HG03571 (cell line): ENCODE measurements around the gene ADAMTS2.

Experiments used
- ATAC-seq: cut with Tn5 transposase; IDR thresholded peaks from one replicate; pipeline ENCODE4 v1.9.1; 2021; ENCODE audit not compliant: unreplicated experiment

Gene ADAMTS2

DNA sequence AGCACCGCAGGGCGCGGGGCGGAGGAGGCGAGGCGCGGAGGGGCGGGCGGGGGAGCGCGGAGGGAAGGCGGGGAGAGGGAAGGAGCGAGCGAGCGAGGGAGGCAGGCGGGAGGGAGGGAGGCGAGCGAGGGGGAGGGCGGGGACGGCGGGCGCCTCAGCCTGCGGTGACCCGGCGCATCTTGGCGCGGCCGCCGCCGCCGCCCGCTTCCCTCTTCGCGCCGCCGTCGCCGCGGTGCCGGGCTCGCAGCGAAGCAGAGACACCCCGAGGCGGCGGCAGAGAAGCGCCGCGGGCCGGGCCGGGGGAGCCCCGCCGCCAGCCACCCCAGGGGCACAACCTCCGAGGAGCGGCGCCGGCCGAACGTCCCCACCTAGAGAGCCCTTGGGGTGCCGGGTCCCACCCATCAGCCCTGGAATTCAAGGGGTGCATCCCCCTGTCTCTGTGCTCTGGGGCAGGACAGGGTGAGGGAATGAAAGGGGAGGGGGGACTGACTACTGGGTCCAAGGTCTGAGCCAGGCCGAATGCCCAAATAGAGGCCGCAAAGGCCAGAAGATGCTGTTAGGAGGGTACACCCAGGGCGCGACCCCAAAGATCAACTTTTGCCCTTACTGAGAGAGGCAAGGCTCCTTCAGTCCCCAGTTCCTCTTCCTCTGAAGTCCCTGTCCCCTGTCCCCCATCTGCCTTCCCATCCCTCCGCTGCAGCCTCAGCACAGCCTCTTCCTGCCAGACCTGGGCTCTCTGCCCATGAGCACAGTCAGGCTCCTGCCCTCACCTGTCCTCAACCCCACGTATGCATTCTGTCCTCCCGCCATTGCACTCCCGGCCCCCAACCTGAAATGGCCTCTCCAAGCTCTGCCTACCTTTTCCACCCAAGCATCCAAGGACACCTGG is at the start of gene ADAMTS2:
Gene ADAMTS2 (minus strand): TSS at position 29 of the 889 bp plus-strand sequence. CDS start 133 bp downstream, outside the sequence.
- no peak for ATAC-seq

DNA sequence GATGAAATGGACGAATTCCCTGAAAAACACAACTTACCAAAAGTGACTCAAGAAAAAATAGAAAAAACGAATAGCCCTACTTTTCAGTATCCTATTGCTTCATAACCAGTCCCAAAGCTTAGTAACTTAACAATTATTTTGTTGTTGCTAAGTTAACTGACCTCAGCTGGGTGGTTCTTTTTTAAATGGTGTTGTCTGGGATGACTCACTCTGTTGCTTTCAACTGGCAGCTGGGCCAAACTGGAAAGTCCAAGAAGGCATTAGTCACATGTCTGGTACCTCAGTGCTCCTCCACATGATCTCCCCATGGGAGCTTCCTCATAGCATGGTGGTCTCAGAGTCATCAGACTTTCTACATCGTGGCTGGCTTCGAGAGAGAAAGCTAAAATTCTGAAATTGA is 47.8 kb upstream of the ADAMTS2 start:
- no peak for ATAC-seq

DNA sequence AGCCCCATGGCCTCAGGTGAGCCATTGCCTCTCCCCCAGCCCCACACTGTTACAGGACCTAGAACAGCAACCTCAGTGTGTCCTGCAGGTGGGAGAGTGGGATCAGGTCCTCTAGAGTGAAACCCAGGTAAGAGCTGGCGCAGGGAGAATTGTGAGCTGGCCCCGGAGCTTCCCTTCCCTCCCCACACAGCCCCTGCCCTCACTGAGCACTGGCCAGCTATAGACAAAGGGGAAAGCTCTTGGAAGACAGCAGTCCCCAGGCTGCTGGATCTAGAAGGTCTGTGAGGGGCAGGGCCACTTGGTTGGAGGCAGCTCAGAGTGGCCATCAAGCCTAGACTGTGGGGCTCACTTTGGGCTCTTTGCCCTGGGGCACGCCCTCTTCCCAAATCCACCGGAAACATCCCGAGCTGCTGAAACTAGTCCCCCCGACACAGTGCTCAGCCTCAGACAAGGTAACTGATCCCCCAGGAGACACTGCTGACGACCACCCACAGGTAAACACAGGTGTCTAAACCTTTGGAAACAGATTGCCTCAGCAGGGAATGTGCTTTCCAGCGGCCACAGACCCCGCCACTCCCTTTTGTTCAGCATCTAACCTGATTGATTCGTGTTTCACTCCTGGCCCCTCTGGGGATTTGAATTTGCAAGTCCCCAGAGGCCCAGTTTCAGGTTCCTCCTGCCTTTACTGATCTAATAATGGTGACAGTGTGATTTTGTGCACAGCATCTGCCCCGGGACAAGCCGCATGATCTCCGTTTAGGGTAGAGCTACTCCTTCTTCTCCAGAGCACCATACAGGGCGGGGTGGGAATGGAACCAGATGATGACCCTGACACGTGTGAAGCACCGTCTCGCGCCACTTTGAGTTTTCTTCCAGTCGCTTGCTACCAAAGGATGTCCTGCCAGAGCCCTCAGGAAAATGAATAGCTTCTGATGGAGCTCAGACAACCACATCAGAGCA is 42.2 kb upstream of the ADAMTS2 start:
- ATAC-seq: no peak

DNA sequence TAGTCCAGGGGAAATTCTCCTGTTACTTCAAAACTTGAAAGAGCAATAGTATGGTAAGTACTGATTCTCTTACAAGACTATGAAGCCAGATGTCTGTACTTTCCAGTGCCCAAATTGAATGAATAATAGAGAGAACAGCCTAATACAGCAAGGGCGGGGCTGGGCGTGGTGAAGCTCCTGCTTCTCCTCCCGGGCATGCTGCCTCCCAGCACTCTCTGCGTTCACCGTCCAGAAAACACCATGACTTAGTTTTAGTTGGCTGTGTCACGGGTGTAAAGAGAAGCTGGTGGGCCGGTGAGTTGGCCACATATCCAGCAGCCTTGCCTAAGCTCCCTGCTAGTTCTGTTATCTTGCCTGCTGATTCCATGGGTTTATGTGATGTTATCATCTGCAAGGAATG is 40.7 kb upstream of the ADAMTS2 start:
- ATAC-seq: no peak

DNA sequence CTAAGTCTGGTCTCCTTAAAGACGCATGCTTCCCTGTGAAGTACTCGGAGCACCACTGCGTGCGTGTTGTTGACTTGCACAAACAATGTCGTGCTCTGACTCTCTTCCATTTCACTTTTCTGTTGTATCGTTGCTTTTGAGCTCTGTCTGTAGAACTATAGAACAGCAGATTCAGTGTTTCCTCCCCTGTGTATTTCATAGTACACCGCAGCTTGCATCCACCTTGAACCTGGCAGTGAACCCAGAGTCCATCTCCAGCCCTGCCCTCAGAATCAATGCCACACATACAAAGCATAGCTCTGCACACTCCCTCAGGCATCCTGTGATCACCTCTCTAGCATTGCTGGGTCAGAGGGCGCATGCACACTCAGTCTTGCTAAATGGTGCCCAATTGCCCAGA is 37.2 kb upstream of the ADAMTS2 start:
- no peak for ATAC-seq

DNA sequence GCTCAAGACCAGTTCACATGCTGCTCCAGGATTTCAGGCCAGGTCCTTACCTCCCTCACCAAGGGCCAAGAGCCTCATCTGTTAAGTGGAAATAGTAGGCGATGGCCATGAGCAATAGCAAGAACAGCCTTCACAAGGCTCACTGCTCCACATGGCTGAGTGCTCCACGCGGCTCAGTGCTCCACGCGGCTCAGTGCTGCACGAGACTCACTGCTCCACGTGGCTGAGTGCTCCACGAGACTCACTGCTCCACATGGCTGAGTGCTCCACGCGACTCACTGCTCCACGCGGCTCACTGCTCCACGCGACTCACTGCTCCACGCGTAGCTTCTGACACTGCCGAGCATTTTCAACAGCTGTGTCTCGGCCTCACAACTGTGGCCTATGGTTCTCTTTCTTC is 36.4 kb upstream of the ADAMTS2 start:
- ATAC-seq: no peak

DNA sequence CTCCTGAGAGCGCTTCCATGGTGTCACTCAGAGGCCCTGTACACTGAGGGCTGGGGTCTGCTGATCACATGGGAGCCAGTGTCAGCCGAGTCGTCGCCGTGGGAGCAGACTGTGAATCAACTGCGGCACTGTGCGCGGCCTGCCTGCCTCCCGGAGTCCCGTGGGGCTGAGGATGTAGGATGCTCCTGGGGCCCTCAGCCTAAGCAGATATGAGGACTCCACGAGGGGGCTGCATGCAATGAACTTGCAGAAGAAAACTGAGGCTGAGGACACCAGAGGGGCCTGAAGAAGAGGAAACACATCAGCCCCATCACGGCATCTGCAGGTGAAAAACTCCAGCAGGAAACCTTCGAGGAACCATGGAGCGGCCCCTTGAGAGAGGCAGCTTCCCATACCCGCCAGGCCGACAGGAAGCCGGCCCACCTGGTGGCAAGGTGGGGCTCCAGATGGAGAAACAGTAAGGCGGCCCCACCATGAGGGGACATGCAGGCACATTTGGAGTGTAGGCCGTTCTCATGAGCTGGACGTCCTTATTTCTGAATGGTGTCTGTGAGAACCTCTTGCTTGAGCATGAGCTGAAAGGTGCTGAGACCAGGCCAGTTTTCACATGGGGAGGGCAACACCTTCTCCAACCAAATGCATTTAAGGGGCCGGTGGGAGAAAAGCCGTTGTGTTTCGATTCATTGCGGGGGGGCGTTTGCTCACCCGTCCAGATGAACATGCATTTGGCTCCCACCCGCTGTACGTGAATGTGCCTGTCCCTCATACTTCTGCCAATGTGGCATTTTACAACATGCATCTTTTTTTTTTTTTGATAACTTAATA is 35.2 kb upstream of the ADAMTS2 start:
- ATAC-seq: no peak

DNA sequence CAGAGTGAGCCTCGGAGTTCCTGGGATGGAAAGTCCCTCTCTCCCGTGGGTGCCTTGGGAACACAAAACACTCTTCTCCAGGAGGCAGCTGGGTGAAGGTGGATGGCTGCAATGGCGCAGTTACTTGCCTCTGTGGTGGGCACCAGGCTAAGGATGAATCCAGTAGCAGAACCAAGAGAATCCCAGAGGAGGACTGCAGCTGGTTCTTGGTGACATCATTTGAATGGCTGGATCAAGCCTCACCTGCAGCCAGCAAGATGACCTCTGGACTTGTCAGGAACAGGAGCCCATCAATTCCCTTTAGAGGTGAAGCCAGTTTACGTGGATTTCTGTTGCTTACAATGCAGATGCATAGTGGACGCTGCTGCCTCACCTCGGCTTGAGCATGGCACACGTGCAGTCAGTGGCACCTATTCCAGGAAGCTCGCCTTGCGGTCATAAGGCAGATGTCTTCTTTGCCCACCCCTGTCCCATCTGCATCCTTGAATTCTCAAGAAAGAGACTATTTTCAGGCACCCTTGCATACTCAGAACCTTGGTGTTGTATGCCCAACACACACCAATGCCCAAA is 34.1 kb upstream of the ADAMTS2 start:
- ATAC-seq: no peak

DNA sequence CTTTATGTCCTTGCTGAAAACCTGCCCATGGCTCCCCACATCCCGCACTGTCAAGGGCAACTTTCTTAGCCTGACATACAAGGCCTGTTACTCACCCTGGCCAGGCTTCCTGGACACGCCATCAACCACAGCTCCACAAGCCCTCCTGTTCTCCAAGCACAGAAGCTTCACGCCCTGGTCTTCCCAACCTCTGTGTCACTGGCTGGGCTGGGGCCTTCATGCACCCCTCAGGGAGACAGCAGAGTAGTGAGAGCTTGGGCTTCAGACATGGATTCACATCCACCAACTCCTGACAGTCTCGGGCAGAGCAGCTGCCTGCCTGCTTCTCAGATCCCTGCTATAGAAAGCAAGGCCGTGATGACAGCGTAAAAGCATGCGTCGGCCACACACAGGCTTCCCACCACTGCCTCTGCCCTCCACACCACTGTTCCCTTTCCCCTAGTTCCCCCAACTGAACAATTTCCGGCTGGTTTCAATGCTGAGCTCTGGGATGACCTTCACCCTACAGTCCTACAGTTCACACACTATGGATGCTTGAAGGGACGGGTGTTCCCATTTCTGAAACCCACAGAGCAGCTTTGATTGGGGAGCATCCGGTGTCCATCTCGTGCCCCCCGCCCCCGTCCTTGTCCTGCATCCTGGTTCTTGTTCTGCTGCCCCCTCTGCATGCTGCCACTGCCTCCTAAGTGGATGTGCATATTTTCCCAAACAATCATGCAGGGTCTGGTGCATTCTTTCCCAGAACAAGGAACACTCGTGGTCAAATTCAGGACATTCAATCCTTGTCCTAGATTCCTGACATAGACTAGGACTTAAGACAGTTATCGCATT is 33.4 kb upstream of the ADAMTS2 start:
- ATAC-seq: no peak

DNA sequence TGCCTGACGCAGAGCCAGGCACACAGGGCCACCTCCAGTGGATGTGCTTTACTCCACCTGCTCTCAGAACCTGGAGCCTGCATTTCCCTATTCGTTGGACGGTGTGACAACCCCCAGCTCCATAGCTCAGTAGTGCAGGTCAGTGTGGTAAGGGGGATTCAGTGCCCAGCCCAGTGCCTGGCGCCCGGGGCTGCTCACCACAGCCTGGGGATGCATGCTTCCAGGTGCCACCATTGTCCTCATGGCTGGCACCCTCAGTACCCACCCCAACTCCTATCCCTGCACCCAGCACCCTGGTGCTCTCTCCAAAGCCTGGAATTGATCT is 32.8 kb upstream of the ADAMTS2 start:
- no peak for ATAC-seq

DNA sequence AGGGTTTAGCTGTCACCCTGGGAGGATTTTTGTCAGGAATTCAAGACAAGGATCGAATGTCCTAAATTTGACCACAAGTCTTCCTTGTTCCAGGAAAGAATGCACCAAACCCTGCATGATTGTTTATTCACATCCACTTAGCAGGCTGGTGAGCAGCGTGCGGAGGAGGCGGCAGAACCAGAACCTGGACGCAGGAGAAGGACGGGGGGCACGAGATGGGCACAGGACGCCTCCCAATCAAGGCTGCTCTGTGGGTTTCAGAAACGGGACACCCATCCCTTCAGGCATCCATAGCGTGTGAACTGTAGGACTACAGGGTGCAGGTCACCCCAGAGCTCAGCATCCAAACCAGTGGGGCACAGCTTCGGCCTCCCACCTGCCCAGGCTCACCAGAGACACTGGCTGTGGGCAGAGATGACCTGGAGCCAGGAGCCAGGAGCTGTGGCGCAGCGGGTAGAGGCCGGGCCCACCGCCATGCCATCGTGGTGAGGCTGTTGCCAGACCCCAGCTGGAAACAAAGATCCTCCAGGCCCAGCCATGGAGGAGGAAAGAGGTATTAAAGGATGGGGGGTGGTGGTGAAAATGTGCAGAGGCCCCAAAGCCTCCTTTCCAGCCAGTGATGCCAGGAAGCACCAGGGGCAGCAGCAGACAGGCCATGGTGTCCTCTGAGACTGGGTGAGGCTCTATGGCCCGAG is 32.3 kb upstream of the ADAMTS2 start:
- ATAC-seq: no peak

DNA sequence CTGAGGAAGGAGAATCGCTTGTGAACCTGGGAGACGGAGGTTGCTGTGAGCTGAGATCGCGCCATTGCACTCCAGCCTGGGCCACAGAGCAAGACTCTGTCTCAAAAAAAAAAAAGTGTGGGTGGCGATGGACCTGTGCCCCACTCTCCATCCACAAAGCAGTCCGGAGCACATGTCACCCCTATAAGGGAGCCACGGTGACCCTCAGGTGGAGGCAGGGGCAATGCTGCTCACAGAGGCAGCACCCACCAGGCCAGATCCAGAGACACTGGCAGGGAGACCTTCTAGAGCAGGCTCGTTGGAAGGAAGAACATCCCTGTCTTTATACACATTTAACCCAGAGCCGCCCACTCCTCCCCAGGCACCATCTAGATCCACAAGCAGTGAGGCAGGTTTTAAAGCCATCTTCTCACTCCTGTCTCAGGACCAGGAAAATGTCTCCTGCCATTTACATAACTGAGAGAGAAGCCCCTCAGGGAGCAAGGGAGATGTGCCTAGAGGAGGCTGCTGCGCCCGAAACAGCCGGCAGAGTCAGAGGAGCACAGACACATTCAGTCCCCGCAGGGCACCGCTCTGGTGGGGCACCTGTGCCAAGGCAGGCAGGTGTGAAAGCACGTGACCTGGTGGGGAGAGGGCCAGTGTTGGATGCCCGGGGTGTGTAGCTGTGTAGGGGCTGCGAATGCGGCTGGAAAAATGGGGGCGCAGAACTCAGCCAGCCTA is 31.6 kb upstream of the ADAMTS2 start:
- no peak for ATAC-seq

DNA sequence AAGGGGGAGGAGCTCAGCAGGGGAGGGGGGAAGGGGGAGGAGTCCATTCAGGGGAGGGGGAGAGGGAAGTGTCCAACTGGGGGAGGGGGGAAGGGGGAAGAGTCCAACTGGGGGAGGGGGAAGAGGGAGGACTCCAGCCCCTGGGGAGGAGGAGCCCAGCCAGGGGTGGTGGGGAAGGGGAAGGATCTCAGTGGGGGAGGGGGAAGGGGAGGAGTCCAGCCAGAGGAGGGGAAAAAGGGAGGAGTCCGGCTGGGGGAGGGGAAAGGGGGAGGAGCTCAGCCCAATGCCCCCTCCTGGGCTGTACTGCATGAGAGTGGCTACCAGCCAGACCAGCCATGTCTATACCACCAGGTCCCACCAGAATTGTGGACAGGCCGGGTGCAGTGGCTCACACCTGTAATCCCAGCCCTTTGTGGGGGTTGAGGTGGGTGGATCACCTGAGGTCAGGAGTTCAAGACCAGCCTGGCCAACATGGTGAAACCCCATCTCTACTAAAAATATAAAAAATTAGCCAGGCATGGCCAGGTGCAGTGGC is 30.6 kb upstream of the ADAMTS2 start:
- ATAC-seq: no peak

DNA sequence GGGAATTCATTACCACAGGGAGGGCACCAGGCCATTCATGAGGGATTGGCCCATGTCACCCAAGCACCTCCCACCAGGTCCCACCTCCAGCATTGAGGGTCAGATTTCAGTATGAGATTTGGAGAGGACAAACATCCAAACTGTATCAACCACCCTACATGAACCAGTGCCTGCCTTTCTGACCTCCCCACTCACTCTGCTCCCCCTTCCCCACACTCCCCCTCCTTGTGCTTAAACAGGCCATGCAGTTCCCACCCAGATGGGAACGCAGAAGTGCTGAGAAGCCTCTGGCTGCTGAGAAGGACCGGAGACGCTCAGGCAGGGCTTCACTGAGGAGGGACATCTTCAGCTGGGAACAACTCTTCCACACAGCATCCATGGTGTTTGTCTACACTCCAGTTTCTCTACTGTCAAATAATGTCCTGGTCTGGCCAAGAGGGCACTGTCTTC is 30.0 kb upstream of the ADAMTS2 start:
- ATAC-seq: no peak

DNA sequence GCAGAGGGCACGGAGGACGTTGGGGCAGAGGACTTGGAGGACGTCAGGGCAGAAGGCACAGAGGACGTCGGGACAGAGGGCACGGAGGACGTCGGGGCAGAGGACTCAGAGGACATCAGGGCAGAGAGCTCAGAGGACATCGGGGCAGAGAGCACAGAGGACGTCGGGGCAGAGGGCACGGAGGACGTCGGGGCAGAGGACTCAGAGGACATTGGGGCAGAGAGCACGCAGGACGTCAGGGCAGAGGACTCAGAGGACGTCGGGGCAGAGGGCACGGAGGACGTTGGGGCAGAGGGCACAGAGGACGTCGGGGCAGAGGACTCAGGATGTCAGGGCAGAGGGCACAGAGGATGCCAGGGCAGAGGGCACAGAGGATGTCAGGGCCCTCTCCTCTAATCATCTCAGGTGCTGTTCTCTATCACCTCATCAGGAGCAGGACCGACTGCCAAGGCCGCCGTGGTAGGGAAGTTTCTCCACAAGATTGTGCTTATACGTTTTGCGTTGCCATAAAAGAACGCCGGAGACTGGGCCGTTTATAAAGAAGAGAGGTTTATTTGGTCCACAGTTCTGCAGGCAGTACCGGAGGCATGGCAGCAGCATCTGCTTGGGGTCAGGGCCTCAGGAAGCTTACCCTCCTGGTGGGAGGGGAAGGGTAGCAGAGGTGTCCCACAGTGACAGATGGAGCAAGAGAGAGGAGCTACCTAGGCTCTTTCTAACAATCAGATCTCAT is 29.4 kb upstream of the ADAMTS2 start:
- ATAC-seq: no peak

DNA sequence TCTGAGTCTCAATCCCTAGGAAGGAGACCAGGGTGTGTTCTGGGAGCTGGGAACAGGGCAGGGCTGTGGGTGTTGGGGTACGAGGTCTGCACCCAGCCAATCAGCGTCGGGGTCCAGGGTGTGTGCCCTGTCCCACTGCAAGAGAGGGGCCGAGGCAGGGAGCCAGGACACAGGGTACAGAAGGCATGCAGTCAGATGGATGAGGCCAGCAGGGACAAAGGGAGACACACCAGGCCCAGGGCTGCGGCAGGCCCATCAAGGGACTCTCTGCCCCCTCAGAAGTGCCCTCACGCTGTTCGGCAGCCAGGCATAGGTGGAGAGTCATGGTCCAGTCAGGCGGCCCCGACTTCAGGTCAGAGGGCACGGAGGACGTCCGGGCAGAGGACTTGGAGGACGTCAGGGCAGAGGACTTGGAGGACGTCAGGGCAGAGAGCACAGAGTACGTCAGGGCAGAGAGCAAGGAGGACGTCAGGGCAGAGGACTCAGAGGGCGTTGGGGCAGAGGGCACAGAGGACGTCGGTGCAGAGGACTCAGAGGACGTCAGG is 28.8 kb upstream of the ADAMTS2 start:
- no peak for ATAC-seq
